ENCODE data around the gene DDI2. TPM values are rescaled to one million over a fixed set of nuclear protein-coding genes. Genes with fewer than 3 reads are reported as not detected.

The DDI2 gene
- total and polyA plus RNA-seq, 10 of the 15 experiments (the other 5 are each of a cell fraction or from before 2014, with no cell fraction given): 3.3 to 33.1 (median 11.6) TPM

DNA sequence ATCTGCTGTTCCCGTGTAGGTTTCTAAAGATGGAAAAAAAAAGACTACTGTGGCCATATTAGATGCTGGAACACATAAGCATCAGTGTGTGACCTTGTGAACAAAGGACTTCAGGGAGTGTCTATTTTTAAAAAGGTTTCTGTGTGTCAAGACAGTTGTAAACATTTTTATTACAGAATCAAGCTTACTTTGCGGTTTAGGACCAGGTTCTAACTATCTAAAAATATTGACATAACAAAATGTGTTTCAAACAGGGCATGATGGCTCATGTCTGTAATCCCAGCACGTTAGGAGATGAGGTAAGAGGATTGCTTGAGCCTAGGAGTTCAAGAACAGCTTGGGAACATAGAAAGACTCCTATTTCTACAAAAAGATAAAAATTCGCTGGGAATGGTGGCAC is 7.1 kb upstream of the DDI2 start:
- H2AFZ ChIP-seq (ENCODE audit: control insufficient read depth, low read depth, low read length): no peak overlapping the region
- TF ChIP-seq, protein P1, sequence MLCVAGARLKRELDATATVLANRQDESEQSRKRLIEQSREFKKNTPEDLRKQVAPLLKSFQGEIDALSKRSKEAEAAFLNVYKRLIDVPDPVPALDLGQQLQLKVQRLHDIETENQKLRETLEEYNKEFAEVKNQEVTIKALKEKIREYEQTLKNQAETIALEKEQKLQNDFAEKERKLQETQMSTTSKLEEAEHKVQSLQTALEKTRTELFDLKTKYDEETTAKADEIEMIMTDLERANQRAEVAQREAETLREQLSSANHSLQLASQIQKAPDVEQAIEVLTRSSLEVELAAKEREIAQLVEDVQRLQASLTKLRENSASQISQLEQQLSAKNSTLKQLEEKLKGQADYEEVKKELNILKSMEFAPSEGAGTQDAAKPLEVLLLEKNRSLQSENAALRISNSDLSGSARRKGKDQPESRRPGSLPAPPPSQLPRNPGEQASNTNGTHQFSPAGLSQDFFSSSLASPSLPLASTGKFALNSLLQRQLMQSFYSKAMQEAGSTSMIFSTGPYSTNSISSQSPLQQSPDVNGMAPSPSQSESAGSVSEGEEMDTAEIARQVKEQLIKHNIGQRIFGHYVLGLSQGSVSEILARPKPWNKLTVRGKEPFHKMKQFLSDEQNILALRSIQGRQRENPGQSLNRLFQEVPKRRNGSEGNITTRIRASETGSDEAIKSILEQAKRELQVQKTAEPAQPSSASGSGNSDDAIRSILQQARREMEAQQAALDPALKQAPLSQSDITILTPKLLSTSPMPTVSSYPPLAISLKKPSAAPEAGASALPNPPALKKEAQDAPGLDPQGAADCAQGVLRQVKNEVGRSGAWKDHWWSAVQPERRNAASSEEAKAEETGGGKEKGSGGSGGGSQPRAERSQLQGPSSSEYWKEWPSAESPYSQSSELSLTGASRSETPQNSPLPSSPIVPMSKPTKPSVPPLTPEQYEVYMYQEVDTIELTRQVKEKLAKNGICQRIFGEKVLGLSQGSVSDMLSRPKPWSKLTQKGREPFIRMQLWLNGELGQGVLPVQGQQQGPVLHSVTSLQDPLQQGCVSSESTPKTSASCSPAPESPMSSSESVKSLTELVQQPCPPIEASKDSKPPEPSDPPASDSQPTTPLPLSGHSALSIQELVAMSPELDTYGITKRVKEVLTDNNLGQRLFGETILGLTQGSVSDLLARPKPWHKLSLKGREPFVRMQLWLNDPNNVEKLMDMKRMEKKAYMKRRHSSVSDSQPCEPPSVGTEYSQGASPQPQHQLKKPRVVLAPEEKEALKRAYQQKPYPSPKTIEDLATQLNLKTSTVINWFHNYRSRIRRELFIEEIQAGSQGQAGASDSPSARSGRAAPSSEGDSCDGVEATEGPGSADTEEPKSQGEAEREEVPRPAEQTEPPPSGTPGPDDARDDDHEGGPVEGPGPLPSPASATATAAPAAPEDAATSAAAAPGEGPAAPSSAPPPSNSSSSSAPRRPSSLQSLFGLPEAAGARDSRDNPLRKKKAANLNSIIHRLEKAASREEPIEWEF (IDR thresholded peaks at IDR 0.05; ENCODE audit: insufficient replicate concordance, low read depth, low read length): no peak
- no peak for TF ChIP-seq SREBF2 (IDR thresholded peaks at IDR 0.05; ENCODE audit: low read length)
- TF ChIP-seq NR2F1 (conservative IDR thresholded peaks at IDR 0.05): no peak
- TF ChIP-seq, protein P2, sequence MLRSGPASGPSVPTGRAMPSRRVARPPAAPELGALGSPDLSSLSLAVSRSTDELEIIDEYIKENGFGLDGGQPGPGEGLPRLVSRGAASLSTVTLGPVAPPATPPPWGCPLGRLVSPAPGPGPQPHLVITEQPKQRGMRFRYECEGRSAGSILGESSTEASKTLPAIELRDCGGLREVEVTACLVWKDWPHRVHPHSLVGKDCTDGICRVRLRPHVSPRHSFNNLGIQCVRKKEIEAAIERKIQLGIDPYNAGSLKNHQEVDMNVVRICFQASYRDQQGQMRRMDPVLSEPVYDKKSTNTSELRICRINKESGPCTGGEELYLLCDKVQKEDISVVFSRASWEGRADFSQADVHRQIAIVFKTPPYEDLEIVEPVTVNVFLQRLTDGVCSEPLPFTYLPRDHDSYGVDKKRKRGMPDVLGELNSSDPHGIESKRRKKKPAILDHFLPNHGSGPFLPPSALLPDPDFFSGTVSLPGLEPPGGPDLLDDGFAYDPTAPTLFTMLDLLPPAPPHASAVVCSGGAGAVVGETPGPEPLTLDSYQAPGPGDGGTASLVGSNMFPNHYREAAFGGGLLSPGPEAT (IDR thresholded peaks at IDR 0.05; ENCODE audit: low read depth): no peak
- no peak for TF ChIP-seq DPF2 (IDR thresholded peaks at IDR 0.05)
- no peak for TF ChIP-seq NFYB (IDR thresholded peaks at IDR 0.05; ENCODE audit: insufficient read depth, low read depth, low read length)
- TF ChIP-seq, protein P3, sequence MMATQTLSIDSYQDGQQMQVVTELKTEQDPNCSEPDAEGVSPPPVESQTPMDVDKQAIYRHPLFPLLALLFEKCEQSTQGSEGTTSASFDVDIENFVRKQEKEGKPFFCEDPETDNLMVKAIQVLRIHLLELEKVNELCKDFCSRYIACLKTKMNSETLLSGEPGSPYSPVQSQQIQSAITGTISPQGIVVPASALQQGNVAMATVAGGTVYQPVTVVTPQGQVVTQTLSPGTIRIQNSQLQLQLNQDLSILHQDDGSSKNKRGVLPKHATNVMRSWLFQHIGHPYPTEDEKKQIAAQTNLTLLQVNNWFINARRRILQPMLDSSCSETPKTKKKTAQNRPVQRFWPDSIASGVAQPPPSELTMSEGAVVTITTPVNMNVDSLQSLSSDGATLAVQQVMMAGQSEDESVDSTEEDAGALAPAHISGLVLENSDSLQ (IDR thresholded peaks at IDR 0.05): no peak
- TF ChIP-seq BACH1 (IDR thresholded peaks at IDR 0.05; ENCODE audit: borderline replicate concordance): no peak
- no peak for TF ChIP-seq JUNB (IDR thresholded peaks at IDR 0.05)
- no peak for TF ChIP-seq NRF1 (conservative IDR thresholded peaks at IDR 0.05; ENCODE audit: low read depth, low read length)
- SMC1A ChIA-PET (ENCODE audit: uncharacterized antibody, unreplicated experiment): interaction anchor here (1.5 kb wide), 1 partner anchor 18 kb away, joined by 3 read pairs; no protein-coding TSS in a partner anchor
- H3K79me2 ChIP-seq (ENCODE audit: control insufficient read depth, insufficient read depth, low read length): no peaks in the 10 kb centered on the region
- no peaks in the 10 kb centered on the region for H3K36me3 ChIP-seq (ENCODE audit: control insufficient read depth in 2 of 2, insufficient read depth in 2 of 2, low read length in 1 of 2)
- no peaks in the 10 kb centered on the region for H4K20me1 ChIP-seq (ENCODE audit: control insufficient read depth, insufficient read depth)
- in situ Hi-C loops (cut with MboI) (no loop called here), intact Hi-C loops (cut with micrococcal nuclease; ENCODE audit: unreplicated experiment) (no loop called here)
- H3K4me1 ChIP-seq (ENCODE audit: control insufficient read depth, insufficient read depth, low read length): no peaks in the 10 kb centered on the region
- CTCF ChIA-PET: no interaction called here
- no TSS peak for BruUV-seq (replicated peaks)
- H3K9ac ChIP-seq (ENCODE audit: control insufficient read depth, insufficient read depth, low read length): no peak overlapping the region
- no peak for DNase-seq (ENCODE audit: low read depth, low spot score)
- 19% methylated on average over 4 of the region's 4 CpGs for WGBS (ENCODE audit: insufficient coverage, insufficient replicate concordance, low lambda C conversion rate, missing lambda C conversion rate)
- no peak overlapping the region for H3K27ac ChIP-seq (ENCODE audit: control insufficient read depth, insufficient read depth)
- FAIRE-seq: no peak
- no peak for ATAC-seq
- no peaks in the 10 kb centered on the region for H3K27me3 ChIP-seq (replicated peaks in 1 of 2; ENCODE audit: control insufficient read depth in 2 of 2, insufficient read depth in 2 of 2, low read length in 1 of 2)
- RAD21 ChIA-PET (ENCODE audit: unreplicated experiment): no interaction called here
- POLR2A ChIA-PET: no interaction called here
- no peaks in the 10 kb centered on the region for H3K9me3 ChIP-seq (replicated peaks; ENCODE audit: control insufficient read depth, insufficient read depth, low read length)
- H3K4me2 ChIP-seq (ENCODE audit: control insufficient read depth, insufficient read depth): no peak overlapping the region
- no peak overlapping the region for H3K4me3 ChIP-seq

Measured in GM12878 (cell line).